Left kidney (tissue), 8 donors: ENCODE results near the gene TMEM253. TPM values are rescaled to one million over a fixed set of nuclear protein-coding genes. Genes with fewer than 3 reads are reported as not detected.

ENCODE experiments used
- DNase-seq: peaks from one replicate; pipeline ENCODE4 v3.0.0-alpha.2; 2013
- long read RNA-seq, 8 donors: transcript quantifications; one replicate each; lab custom pipeline, GENCODE V29; 2026
- polyA plus RNA-seq: library from polyadenylated mRNA; unstranded; fragments of 120-200 nt; gene quantifications from one replicate; pipeline ENCODE4 v1.2.1, GENCODE V29; 2013; ENCODE audit not compliant: insufficient read length

The TMEM253 gene
- polyA plus RNA-seq, result 1.3 TPM
- long read RNA-seq, donor 1, result 0 reads
- long read RNA-seq, donor 2, result 0 reads
- long read RNA-seq, donor 3, result 0 reads
- long read RNA-seq, donor 4, result 0 reads
- long read RNA-seq, donor 5, result 0 reads
- long read RNA-seq, donor 6, result 0 reads
- long read RNA-seq, donor 7, partial matches to known transcripts, result 0 of 1 reads
- long read RNA-seq, donor 7, other reads (novel, unspliced or antisense), result 0 of 1 reads
- long read RNA-seq, donor 8, result 0 reads

DNA sequence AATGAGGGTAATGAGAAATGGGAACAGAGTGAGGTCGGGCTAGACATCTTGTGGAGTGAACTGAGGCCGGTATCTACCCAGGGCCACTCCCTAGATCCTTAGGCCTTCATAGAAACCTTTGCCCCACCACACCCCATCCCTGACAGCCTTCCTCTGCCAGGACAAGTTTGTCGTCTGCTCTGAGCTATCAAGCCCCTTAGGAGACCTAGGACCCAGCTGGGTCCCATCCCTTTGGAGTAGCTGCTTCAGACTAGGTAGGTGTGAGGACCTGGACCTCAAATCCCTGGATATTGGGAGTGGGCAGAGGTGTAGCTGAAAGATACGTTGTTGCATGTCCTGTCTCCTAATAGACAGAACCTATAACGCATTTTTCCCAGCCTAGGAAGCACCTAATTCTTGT lies at the start of gene TMEM253:
Gene TMEM253, plus strand, starts transcription at position 136 of the 400 bp plus-strand sequence. CDS start 278 bp downstream, outside the sequence.
- DNase-seq, result no peak

DNA sequence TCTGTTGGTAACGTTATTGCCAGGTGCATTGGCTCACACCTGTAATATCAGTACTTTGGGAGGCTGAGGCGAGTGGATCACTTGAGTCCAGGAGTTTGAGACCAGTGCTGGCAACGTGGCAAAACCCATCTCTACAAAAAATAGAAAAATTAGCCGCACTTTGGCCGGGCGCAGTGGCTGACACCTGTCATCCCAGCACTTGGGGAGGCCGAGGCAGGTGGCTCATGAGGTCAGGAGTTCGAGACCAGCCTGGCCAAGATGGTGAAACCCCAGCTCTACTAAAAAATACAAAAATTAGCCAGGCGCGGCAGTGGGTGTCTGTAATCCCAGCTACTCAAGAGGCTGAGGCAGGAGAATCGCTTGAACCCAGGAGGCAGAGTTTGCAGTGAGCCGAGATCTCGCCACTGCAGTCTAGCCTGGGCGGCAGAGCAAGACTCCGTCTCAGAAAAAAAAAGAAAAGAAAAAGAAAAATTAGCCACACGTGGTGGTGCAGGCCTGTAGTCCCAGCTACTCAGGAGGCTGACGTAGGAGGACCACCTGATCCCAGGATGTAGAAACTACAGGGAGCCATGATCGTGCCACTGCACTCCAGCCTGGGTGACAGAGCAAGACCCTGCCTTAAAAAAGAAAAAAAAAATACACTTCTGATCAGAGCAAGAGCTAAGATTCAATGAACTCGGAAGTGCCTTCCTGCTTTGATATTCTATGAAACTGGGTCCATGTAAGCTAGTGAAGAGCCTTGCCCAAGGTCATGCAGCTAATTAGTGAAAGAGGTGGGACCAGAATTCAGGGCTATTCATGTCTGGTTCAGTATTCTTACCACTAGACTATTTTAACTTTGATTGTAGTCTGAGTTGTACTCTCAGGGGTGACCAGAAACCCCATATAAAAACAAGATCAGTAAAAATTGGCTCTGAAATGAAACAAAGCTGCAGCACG lies 47.4 kb upstream of the TMEM253 start:
- no peak for DNase-seq

GRCh38 chr14:21054123-21054767 lies 46.6 kb upstream of the TMEM253 start:
- no peak for DNase-seq

GRCh38 chr14:21054768-21055145 lies 46.1 kb upstream of the TMEM253 start:
- no peak for DNase-seq

DNA sequence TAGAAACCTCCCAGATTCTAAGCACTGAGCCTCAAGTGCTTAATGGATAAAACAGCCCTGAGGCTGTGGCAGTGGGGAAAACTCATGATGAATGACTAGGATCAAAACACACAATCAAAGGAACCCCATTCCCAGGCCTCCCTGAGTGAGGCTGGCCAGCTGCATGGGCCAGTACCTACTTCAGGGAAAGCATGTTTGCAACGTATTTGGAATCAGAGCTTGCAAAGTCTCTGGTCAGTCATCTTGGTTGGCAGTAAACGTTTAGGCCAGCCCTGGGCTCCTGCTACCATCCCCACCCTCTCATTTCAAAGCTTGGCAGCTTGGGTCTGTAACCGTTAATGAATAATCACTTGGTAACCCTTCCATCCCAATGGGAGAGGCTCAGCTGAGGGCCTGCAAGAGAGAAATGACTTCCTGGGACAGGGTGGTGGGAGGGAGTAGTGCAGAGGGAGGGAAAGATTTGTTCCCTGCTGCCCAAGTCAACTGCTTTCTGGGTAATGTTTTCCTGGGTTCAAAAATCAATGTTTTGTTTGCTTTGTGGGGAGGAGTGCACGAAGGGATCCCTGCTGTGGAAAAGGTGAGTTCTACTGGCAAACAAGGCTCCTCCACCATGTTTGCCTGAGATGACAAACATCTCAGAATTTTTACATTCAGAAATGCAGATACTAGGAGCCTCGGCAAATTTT lies 45.3 kb upstream of the TMEM253 start:
- DNase-seq, result no peak

GRCh38 chr14:21056520-21057163 lies 44.2 kb upstream of the TMEM253 start:
- no peak for DNase-seq

DNA sequence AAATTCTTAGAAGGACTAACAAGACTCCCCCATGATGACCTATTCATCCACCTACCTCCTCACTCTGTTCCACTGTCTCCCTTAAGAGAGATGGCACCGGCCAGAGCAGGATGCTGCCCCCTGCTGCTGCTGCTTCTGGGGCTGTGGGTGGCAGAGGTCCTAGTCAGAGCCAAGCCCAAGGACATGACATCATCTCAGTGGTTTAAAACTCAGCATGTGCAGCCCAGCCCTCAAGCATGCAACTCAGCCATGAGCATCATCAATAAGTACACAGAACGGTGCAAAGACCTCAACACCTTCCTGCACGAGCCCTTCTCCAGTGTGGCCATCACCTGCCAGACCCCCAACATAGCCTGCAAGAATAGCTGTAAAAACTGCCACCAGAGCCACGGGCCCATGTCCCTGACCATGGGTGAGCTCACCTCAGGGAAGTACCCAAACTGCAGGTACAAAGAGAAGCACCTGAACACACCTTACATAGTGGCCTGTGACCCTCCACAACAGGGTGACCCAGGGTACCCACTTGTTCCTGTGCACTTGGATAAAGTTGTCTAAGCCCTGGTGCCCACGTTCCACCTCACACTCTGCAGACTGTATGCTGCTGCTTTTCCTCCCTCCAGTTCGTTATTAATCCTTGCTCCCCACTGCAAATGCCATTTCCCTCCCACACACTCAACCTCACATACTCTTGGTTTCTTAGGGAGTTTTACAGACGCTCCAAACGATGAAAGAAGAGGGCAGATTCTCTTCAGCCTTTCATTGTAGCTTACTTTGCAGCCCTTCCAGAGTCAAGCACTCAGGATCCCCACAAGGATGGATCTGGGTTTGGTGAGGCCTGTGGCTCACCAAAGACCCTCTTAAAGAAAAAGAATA lies 42.8 kb upstream of the TMEM253 start, which contains the start of gene RNASE8:
Gene RNASE8, plus strand, starts transcription at position 20 of the 873 bp plus-strand sequence. Its CDS starts 71 bp downstream, at position 91.
- no peak for DNase-seq

DNA sequence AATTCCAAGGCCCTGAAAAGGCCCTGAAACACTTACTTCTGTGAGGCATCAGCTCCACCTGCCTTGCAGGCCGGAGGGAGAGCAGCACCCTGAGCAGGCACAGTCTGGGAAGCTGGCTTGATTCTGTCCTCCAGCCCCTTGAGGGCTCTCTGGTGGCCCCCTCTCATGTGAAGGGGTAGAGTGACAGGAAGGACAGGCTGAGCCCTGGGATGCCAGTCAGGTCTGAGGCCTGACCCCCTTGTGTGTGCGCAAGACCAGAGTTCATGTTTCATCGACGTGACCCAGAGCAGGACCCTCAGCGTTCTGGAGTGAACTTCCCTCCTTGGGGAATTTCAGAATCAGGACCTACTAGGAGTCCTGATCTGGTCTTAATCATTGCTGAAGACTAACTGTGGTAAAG lies 42.0 kb upstream of the TMEM253 start:
- no peak for DNase-seq

- DNase-seq, result no peak
These were observed 40.8 kb upstream of the TMEM253 start for GRCh38 chr14:21059842-21060613.

DNA sequence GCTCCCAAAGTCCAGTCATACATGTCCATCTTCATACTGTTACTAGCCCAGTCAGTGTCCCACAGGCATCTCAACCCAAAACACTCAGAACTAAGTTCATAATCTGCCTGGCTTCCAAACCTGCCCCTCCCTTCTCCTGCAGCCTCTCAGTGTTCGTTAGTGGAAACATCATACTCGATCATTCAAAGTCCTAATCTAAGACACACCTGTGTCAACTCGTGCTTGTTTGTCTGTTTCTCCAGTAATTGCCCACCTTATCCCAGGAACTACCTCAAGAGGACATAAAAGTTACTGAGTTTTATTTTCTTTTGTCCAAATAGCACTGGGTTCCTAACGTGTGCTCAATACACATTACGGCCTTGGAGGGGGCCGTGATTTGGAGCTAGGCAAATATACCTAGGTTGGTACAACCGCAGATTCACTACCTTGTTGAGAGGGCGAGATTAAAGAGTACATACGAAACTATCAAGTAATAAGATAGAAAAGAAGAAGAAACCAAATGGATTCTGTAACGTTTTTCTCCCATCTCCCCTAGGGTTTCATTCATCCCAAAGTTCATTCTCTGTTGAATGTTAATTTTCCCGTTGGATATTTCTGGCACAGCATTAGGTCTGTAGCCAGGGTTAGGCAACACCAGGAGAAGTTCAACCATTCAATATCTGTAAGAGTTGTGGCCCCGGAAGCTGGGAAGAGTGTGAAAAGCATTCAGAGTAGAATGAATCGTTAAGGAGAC lies 40.1 kb upstream of the TMEM253 start:
- no peak for DNase-seq

- no peak for DNase-seq
These were observed 39.6 kb upstream of the TMEM253 start for GRCh38 chr14:21061347-21061668.

GRCh38 chr14:21063479-21063878 lies 37.4 kb upstream of the TMEM253 start:
- DNase-seq, result no peak

DNA sequence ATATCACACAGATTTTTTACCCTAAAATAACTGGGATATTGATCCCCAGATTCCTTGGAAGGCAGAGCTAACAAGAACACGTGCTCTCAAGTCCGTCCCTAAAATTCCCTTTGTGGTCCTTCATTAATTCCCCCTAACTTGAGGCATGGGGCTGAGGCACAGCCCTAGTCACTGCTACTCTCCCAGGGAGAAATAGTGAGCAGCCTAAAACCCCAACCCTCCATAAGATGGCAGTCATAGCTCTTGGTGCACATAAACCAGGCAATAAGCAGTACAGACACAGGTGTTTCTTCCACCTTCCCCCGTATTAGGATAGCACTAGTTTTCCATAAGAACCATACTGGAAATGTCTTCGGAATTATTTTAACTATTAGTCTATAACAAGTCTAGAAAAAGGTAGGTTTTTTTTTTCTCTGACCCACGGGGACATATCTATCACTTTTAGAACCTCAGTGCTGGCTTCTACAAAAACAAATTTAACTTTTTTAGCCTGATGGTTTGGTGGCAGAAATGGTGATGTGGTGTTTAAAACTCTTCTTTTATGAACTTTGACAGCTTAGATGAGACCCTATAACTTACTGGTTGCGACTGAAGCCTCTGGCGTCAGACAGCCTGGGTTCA lies 33.9 kb upstream of the TMEM253 start:
- no peak for DNase-seq

GRCh38 chr14:21068521-21069387 lies 32.1 kb upstream of the TMEM253 start:
- DNase-seq, result peak; percentile 82

- peak; percentile 44 for DNase-seq
These were observed 31.3 kb upstream of the TMEM253 start for GRCh38 chr14:21069388-21070082.

- peak; percentile 66 for DNase-seq
These were observed 30.7 kb upstream of the TMEM253 start, which contains the start of gene ARHGEF40 for GRCh38 chr14:21070083-21070609. Gene ARHGEF40 (plus strand): TSS chr14:21070304. CDS start chr14:21070397, 93 bp downstream.
